Measurements from ENCODE around the gene RPL6. TPM values are rescaled to one million over a fixed set of nuclear protein-coding genes. Genes with fewer than 3 reads are reported as not detected.

The RPL6 gene
- total and polyA plus RNA-seq, 9 of the 15 experiments (the other 6 are each of a cell fraction or from before 2014, with no cell fraction given), result 1,519 to 3,103 (median 2,396) TPM

GRCh38 chr12:112418608-112419296 is 9.3 kb upstream of the RPL6 start, which contains the start of gene PTPN11 (continued):
- TF ChIP-seq GTF3C2 (IDR thresholded peaks at IDR 0.05; ENCODE audit: borderline replicate concordance, extremely low read depth, insufficient read length), result no peak
- no peak for TF ChIP-seq XRCC5 (IDR thresholded peaks at IDR 0.05; ENCODE audit: low read depth, low read length)
- no peak for TF ChIP-seq MAFG (tag; conservative IDR thresholded peaks at IDR 0.05)
- TF ChIP-seq ZNF436 (CRISPR knock-in tag; IDR thresholded peaks at IDR 0.05), result no peak
- TF ChIP-seq MYC (IDR thresholded peaks at IDR 0.05; ENCODE audit: low read depth, low read length), result peak; percentile 68
- TF ChIP-seq MYC (CRISPR knock-in tag; IDR thresholded peaks at IDR 0.05; ENCODE audit: borderline replicate concordance, low read depth), result peak; percentile 37; the same call in 1 of the 2 replicates
- TF ChIP-seq NCOA6 (IDR thresholded peaks at IDR 0.05), result no peak
- TF ChIP-seq LCOR (CRISPR knock-in tag; IDR thresholded peaks at IDR 0.05), result peak; percentile 40; the same call in 1 of the 2 replicates
- no peak for TF ChIP-seq CHD2 (IDR thresholded peaks at IDR 0.05; ENCODE audit: low read depth, low read length)
- TF ChIP-seq RUNX1 (IDR thresholded peaks at IDR 0.05; ENCODE audit: low read depth), result no peak
- peak; percentile 37; the same call in 1 of the 2 replicates for TF ChIP-seq HEY1 (CRISPR knock-in tag; IDR thresholded peaks at IDR 0.05; ENCODE audit: borderline replicate concordance)
- TF ChIP-seq ELF1 (tag; IDR thresholded peaks at IDR 0.05), result peak; percentile 100
- peak; percentile 31 to 51; a peak in 2 of 4 replicates for TF ChIP-seq NRF1 (conservative IDR thresholded peaks at IDR 0.05 in 1 of 2, IDR thresholded peaks at IDR 0.05 in 1 of 2)
- TF ChIP-seq ZNF395 (CRISPR knock-in tag; IDR thresholded peaks at IDR 0.05), result 0 out of 2 replicates have a peak, but pooled peaks have one; percentile 24
- TF ChIP-seq ZNF431 (CRISPR knock-in tag; IDR thresholded peaks at IDR 0.05), result peak; percentile 38; the same call in 1 of the 2 replicates
- no peak for TF ChIP-seq ZEB2 (IDR thresholded peaks at IDR 0.05)
- no peak for TF ChIP-seq BMI1 (IDR thresholded peaks at IDR 0.05; ENCODE audit: low read length)
- peak; percentile 43 for TF ChIP-seq NFIC (IDR thresholded peaks at IDR 0.05)
- TF ChIP-seq GATAD2A (IDR thresholded peaks at IDR 0.05), result 0 out of 2 replicates have a peak, but pooled peaks have one; percentile 36
- TF ChIP-seq HMGXB4 (CRISPR knock-in tag; IDR thresholded peaks at IDR 0.05), result peak; percentile 26; the same call in 1 of the 2 replicates
- 0 out of 2 replicates have a peak, but pooled peaks have one; percentile 35 for TF ChIP-seq ZNF282 (CRISPR knock-in tag; IDR thresholded peaks at IDR 0.05)
- TF ChIP-seq IRF2 (CRISPR knock-in tag; IDR thresholded peaks at IDR 0.05), result no peak
- TF ChIP-seq ETV5 (CRISPR knock-in tag; IDR thresholded peaks at IDR 0.05; ENCODE audit: low read depth), result peak; percentile 75

Data from K562 (cell line).